ENCODE measurements around the gene INSYN2B. TPM values are rescaled to one million over a fixed set of nuclear protein-coding genes. Genes with fewer than 3 reads are reported as not detected.

The INSYN2B gene
- total and polyA plus RNA-seq, 2 of the 8 experiments (the other 6 are each of a cell fraction or from before 2014, with no cell fraction given) = not detected

DNA sequence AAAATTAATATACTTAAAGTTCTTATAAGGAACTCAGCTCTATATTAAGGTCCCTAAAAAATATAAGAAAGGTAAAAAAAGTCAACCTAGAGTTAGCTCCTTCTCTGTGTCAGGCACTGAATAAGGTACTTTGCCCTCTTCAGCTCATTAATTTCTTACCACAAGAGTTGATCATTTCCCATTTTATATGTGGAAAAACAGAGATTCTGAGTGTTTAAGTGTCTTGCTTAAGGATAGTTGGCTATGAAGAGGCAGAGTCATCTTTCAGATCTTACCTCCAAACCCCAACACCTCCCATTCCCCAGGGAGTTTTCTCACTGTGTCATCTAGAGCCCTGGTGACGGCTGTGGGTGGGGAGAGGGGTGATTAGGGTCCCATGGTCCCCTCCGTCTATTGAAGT, 40.6 kb downstream of the INSYN2B start:
- Histone ChIP-seq H3K4me1 (replicated peaks in 1 of 4; ENCODE audit: control insufficient read depth in 3 of 4, insufficient read depth in 4 of 4, low read length in 3 of 4) (no peaks in the 10 kb centered on the region), H3K9ac (replicated peaks in 1 of 4; ENCODE audit: extremely low read depth in 1 of 4, low read depth in 3 of 4, low read length in 3 of 4) (no peak overlapping the region), H3K4me2 (ENCODE audit: insufficient read depth in 1 of 2, low read depth in 2 of 2, low read length in 2 of 2) (no peak overlapping the region), H2BK12ac (ENCODE audit: low read depth, low read length) (no peak overlapping the region), H3K36me3 (ENCODE audit: control insufficient read depth in 2 of 4, insufficient read depth in 4 of 4, low read length in 3 of 4) (no peaks in the 10 kb centered on the region), H2BK5ac (ENCODE audit: low read depth, low read length) (no peak overlapping the region), H3K79me2 (ENCODE audit: control insufficient read depth in 1 of 2, insufficient read depth in 2 of 2, low read length in 2 of 2) (no peaks in the 10 kb centered on the region), H3K14ac (ENCODE audit: insufficient read length) (no peak overlapping the region), H3K23ac (ENCODE audit: insufficient read length) (no peak overlapping the region), H2BK20ac (ENCODE audit: low read length) (no peak overlapping the region), H3K9me3 (ENCODE audit: insufficient read depth in 2 of 2, low read depth in 1 of 2, low read length in 1 of 2) (no peaks in the 10 kb centered on the region), H2AK5ac (ENCODE audit: low read depth, low read length) (no peak overlapping the region), H2BK120ac (replicated peaks; ENCODE audit: low read depth, low read length) (no peak overlapping the region), H3K18ac (ENCODE audit: extremely low read depth, low read length) (no peak overlapping the region), H4K8ac (ENCODE audit: extremely low read depth, insufficient read depth, low read length) (no peak overlapping the region), H4K91ac (replicated peaks; ENCODE audit: insufficient read length, low read length) (no peak overlapping the region), H3K23me2 (ENCODE audit: low read depth, low read length) (no peaks in the 10 kb centered on the region), H4K5ac (ENCODE audit: insufficient read length, low read depth, low read length) (no peak overlapping the region), H3K4me3 (ENCODE audit: extremely low read depth in 1 of 4, insufficient read depth in 2 of 4, low read depth in 3 of 4, low read length in 4 of 4) (no peak overlapping the region), H3K4ac (replicated peaks; ENCODE audit: insufficient read length, low read depth, low read length) (no peak overlapping the region), H2BK15ac (ENCODE audit: low read length) (no peak overlapping the region), H3K27ac (ENCODE audit: low read depth, low read length) (no peak overlapping the region), H3K56ac (replicated peaks; ENCODE audit: insufficient read length, low read depth, low read length) (no peak overlapping the region), H3K27me3 (replicated peaks in 1 of 4; ENCODE audit: control insufficient read depth in 3 of 4, extremely low read depth in 1 of 4, insufficient read depth in 3 of 4, low read length in 3 of 4) (no peaks in the 10 kb centered on the region), H4K20me1 (replicated peaks in 1 of 2; ENCODE audit: control insufficient read depth in 1 of 2, insufficient read depth in 2 of 2, low read length in 2 of 2) (no peaks in the 10 kb centered on the region), H3K79me1 (ENCODE audit: low read depth, low read length) (no peaks in the 10 kb centered on the region), H2AFZ (ENCODE audit: low read length) (no peak overlapping the region)
- DNase-seq (ENCODE audit: low read depth in 1 of 2, low spot score in 2 of 2) (no peak), FAIRE-seq (no peak)
- POLR2A ChIA-PET (ENCODE audit: partially characterized antibody) = no interaction called here
- TF ChIP-seq RXRA (IDR thresholded peaks at IDR 0.05; ENCODE audit: insufficient read depth, low read depth, low read length) (no peak), CREB1 (IDR thresholded peaks at IDR 0.05) (no peak)
- whole genome bisulfite sequencing, 2 experiments (ENCODE audit: extremely low coverage in 1 of 2, insufficient coverage in 1 of 2, insufficient read length in 1 of 2, insufficient replicate concordance in 2 of 2, low coverage in 1 of 2, low lambda C conversion rate in 2 of 2, missing lambda C conversion rate in 1 of 2) = 90% methylated on average over 2 of the region's 2 CpGs; no CpG with 5 or more reads in 1 of the 2 experiments
- CTCF ChIA-PET (ENCODE audit: partially characterized antibody) = interaction anchor here (0.8 to 2.7 kb wide), 4 partner anchors 11 to 237 kb away, joined by 3 to 9 read pairs (median 3); partner anchors contain the start of gene INSYN2B
